ENCODE measurements around the gene SGCB.

- TF ChIP-seq CTCF (IDR thresholded peaks at IDR 0.05) (no peak), EZH2 (IDR thresholded peaks at IDR 0.05; ENCODE audit: borderline replicate concordance, insufficient read depth, low read depth, low read length, poor library complexity, severe bottlenecking) (no peak)
These were observed 403 bp downstream of the SGCB start for GRCh38 chr4:52037689-52038102.

Data from B cell (primary cell).